Measurements from ENCODE around the gene LPAR1.

The LPAR1 gene

GRCh38 chr9:111058166-111058565 is 19.9 kb upstream of the LPAR1 start:
- Histone ChIP-seq H3K79me2 (ENCODE audit: insufficient read depth, low read length) (no peaks in the 10 kb centered on the region), H3K9ac (ENCODE audit: low read depth, low read length, poor library complexity, severe bottlenecking) (no peak overlapping the region), H4K20me1 (ENCODE audit: insufficient read depth, low read length, poor library complexity, severe bottlenecking) (no peaks in the 10 kb centered on the region), H3K4me1 (ENCODE audit: insufficient read depth, low read length, poor library complexity, severe bottlenecking) (no peaks in the 10 kb centered on the region), H3K4me2 (ENCODE audit: low read depth, low read length, poor library complexity, severe bottlenecking) (no peak overlapping the region), H3K9me3 (ENCODE audit: insufficient read depth, low read depth, low read length) (no peaks in the 10 kb centered on the region), H3K27me3 (ENCODE audit: insufficient read depth, low read length, poor library complexity, severe bottlenecking) (no peaks in the 10 kb centered on the region), H3K4me3 (ENCODE audit: low read length, poor library complexity, severe bottlenecking) (no peak overlapping the region), H2AFZ (ENCODE audit: low read length) (no peak overlapping the region), H3F3A (ENCODE audit: low read depth) (no peaks in the 10 kb centered on the region), H3K36me3 (ENCODE audit: insufficient read depth, low read length) (no peaks in the 10 kb centered on the region), H3K9me2 (replicated peaks; ENCODE audit: low read depth, low read length) (no peaks in the 10 kb centered on the region)
- no peak for TF ChIP-seq CTCF (conservative IDR thresholded peaks at IDR 0.05; ENCODE audit: low read length)
- TF ChIP-seq EZH2phosphoT487 (IDR thresholded peaks at IDR 0.05; ENCODE audit: borderline replicate concordance) = no peak

GRCh38 chr9:111056538-111056937 is 18.3 kb upstream of the LPAR1 start:
- Histone ChIP-seq H3K79me2 (ENCODE audit: insufficient read depth, low read length) (no peaks in the 10 kb centered on the region), H3K36me3 (ENCODE audit: insufficient read depth, low read length) (no peaks in the 10 kb centered on the region), H3K4me2 (ENCODE audit: low read depth, low read length, poor library complexity, severe bottlenecking) (no peak overlapping the region), H3K9me3 (ENCODE audit: insufficient read depth, low read depth, low read length) (no peaks in the 10 kb centered on the region), H3K9me2 (replicated peaks; ENCODE audit: low read depth, low read length) (no peaks in the 10 kb centered on the region), H3K4me1 (ENCODE audit: insufficient read depth, low read length, poor library complexity, severe bottlenecking) (no peaks in the 10 kb centered on the region), H3K9ac (ENCODE audit: low read depth, low read length, poor library complexity, severe bottlenecking) (no peak overlapping the region), H2AFZ (ENCODE audit: low read length) (no peak overlapping the region), H3F3A (ENCODE audit: low read depth) (no peaks in the 10 kb centered on the region), H3K27me3 (ENCODE audit: insufficient read depth, low read length, poor library complexity, severe bottlenecking) (no peaks in the 10 kb centered on the region), H3K4me3 (ENCODE audit: low read length, poor library complexity, severe bottlenecking) (no peak overlapping the region), H4K20me1 (ENCODE audit: insufficient read depth, low read length, poor library complexity, severe bottlenecking) (no peaks in the 10 kb centered on the region)
- TF ChIP-seq EZH2phosphoT487 (IDR thresholded peaks at IDR 0.05; ENCODE audit: borderline replicate concordance) = no peak
- no peak for TF ChIP-seq CTCF (conservative IDR thresholded peaks at IDR 0.05; ENCODE audit: low read length)

GRCh38 chr9:111052791-111053190 is 14.5 kb upstream of the LPAR1 start:
- Histone ChIP-seq H3K79me2 (ENCODE audit: insufficient read depth, low read length) (no peaks in the 10 kb centered on the region), H3K4me3 (ENCODE audit: low read length, poor library complexity, severe bottlenecking) (no peak overlapping the region), H3F3A (ENCODE audit: low read depth) (no peaks in the 10 kb centered on the region), H3K9ac (ENCODE audit: low read depth, low read length, poor library complexity, severe bottlenecking) (no peak overlapping the region), H3K4me2 (ENCODE audit: low read depth, low read length, poor library complexity, severe bottlenecking) (no peak overlapping the region), H3K27me3 (ENCODE audit: insufficient read depth, low read length, poor library complexity, severe bottlenecking) (no peaks in the 10 kb centered on the region), H2AFZ (ENCODE audit: low read length) (no peak overlapping the region), H4K20me1 (ENCODE audit: insufficient read depth, low read length, poor library complexity, severe bottlenecking) (no peaks in the 10 kb centered on the region), H3K9me3 (ENCODE audit: insufficient read depth, low read depth, low read length) (no peaks in the 10 kb centered on the region), H3K36me3 (ENCODE audit: insufficient read depth, low read length) (no peaks in the 10 kb centered on the region), H3K4me1 (ENCODE audit: insufficient read depth, low read length, poor library complexity, severe bottlenecking) (no peaks in the 10 kb centered on the region), H3K9me2 (replicated peaks; ENCODE audit: low read depth, low read length) (no peaks in the 10 kb centered on the region)
- TF ChIP-seq CTCF (conservative IDR thresholded peaks at IDR 0.05; ENCODE audit: low read length) = no peak
- TF ChIP-seq EZH2phosphoT487 (IDR thresholded peaks at IDR 0.05; ENCODE audit: borderline replicate concordance) = no peak
